Choroid plexus epithelial cell (primary cell): Measurements from ENCODE around the gene B3GNT4.

Experiments used
- DNase-seq: peaks from one replicate; pipeline ENCODE4 v3.0.0-alpha.2; 2010; ENCODE audit warnings: low read depth
- H3K4me3 ChIP-seq: 2 replicates; pipeline ENCODE4 v1.5.1; 2011; ENCODE audit warnings: low read depth, mild to moderate bottlenecking, control low read depth, low read length, moderate library complexity
- CTCF ChIP-seq: conservative IDR thresholded peaks from 2 replicates; pipeline ENCODE4 v1.5.1; 2011; ENCODE audit warnings: low read depth, mild to moderate bottlenecking, control low read depth, inconsistent platforms, low read length, moderate library complexity

B3GNT4 gene

GRCh38 chr12:122162976-122163375 lies 40.5 kb upstream of the B3GNT4 start:
- no peak overlapping the region for H3K4me3 ChIP-seq
- TF ChIP-seq CTCF = no peak
- DNase-seq = no peak

- DNase-seq = no peak
- H3K4me3 ChIP-seq = no peak overlapping the region
- no peak for TF ChIP-seq CTCF
Observed at GRCh38 chr12:122166422-122167349, 36.8 kb upstream of the B3GNT4 start.

GRCh38 chr12:122167356-122167925 lies 36.1 kb upstream of the B3GNT4 start:
- DNase-seq = no peak
- H3K4me3 ChIP-seq = no peak overlapping the region
- no peak for TF ChIP-seq CTCF

- no peak for DNase-seq
- H3K4me3 ChIP-seq = no peak overlapping the region
- TF ChIP-seq CTCF = no peak
Observed at GRCh38 chr12:122168492-122168891, 35.0 kb upstream of the B3GNT4 start.

- no peak for DNase-seq
- no peak overlapping the region for H3K4me3 ChIP-seq
- no peak for TF ChIP-seq CTCF
Observed at GRCh38 chr12:122171399-122171798, 32.1 kb upstream of the B3GNT4 start.

- TF ChIP-seq CTCF = no peak
- no peak for DNase-seq
- no peak overlapping the region for H3K4me3 ChIP-seq
Observed at GRCh38 chr12:122172262-122172939, 31.1 kb upstream of the B3GNT4 start.
